ENCODE results near the gene NOP53.
"Not testable (repeated sequence)": the region's sequence is repeated elsewhere in the genome, so short reads cannot be mapped to it uniquely, and the experiment has no call there.

Gene NOP53

GRCh38 chr19:47778049-47778953 is 33.0 kb downstream of the NOP53 start, which contains the start of gene SELENOW:
Gene SELENOW, plus strand, starts transcription at chr19:47778703. Its CDS starts 83 bp downstream, at chr19:47778786.
- peak; percentile 76 for DNase-seq

GRCh38 chr19:47778954-47779351 is 33.6 kb downstream of the NOP53 start:
- DNase-seq = no peak

DNA sequence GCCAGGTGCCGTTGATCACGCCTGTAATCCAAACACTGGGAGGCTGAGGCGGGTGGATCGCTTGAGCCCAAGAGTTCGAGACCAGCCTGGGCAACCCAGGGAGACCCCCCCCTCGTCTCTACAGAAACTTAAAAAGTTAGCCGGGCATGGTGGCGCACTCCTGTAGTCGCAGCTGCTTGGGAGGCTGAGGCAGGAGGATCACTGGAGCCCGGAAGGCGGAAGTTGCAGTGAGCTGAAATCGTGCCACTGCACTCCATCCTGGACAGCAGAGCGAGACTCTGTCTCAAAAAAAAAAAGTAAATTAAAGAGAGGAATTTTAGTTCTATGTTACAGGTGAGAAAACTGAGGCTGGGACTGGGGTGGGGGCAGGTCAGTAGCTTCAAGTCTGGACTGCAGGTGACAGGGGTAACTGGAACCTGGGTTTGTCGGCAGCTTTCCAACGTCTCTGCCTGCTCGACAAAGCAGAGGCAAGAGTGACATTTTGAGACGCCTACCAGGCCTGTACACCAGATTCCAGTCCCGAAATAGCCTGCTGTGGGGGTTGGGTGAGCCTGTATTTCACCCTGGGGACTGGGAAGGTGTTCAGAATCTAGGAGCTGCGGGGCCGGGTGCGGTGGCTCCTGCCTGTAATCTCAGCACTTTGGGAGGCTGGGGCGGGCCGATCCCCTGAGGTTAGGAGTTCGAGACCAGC is 34.3 kb downstream of the NOP53 start:
- no peak for DNase-seq

- DNase-seq = no peak
Observed at GRCh38 chr19:47780215-47780551, 34.8 kb downstream of the NOP53 start.

- no peak for DNase-seq
Observed at GRCh38 chr19:47781590-47782262, 36.4 kb downstream of the NOP53 start.

DNA sequence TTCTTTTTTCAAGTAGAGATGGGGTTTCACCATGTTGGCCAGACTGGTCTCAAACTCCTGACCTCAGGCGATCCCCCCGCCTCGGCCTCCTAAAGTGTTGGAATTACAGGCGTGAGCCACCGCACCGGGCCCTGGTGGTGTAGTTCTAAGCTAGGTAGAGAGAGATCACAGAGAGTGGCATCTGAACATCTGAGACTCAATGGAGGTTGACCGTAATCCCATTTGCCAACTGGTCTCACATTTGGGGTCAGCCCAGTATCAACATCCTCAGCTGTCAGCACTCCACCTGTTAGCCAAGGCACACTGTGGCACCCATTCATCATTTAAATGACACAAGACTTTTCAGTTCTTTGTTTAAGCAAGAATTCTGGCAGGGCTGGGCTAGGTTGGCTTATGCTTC is 41.2 kb downstream of the NOP53 start:
- DNase-seq = no peak

DNA sequence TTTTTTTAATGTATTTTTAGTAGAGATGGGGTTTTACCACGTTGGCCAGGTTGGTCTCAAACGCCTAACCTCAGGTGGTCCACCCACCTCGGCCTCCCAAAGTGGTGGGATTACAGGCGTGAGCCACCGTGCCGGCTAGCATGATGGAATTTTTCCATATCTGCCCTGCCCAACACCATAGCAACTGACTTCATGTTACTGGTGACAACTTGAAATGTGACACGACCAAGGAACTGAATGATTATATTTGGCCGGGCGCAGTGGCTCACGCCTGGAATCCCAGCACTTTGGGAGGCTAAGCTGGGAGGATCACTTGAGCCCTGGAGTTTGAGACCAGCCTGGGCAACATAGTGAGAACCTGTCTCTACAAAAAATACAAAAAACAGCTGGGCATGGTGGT is 42.0 kb downstream of the NOP53 start:
- not testable (repeated sequence) for DNase-seq

GRCh38 chr19:47789811-47790210 is 44.5 kb downstream of the NOP53 start:
- DNase-seq = not testable (repeated sequence)

- DNase-seq = peak; percentile 52
Observed at GRCh38 chr19:47790398-47790814, 45.1 kb downstream of the NOP53 start.

DNA sequence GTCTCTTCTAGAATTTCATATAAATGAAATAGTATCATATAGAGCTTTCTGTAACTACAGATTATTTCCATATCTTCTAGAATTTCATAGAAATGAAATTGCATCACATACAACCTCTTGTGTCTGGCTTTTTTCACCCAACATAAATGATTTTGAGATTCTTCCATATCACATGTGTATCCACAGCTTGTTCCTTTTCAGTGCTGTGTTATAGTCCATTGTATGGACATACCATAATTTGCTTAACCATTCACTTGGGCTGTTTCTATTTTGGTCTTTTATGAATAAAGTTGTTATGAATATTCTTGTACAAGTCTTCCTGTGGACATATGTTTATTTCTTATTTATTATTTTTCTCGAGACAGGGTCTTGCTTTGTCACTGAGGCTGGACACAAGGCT is 47.3 kb downstream of the NOP53 start:
- no peak for DNase-seq

- no peak for DNase-seq
Observed at GRCh38 chr19:47794526-47794925, 49.2 kb downstream of the NOP53 start.

GRCh38 chr19:47796785-47797184 is 51.4 kb downstream of the NOP53 start:
- DNase-seq = no peak

DNA sequence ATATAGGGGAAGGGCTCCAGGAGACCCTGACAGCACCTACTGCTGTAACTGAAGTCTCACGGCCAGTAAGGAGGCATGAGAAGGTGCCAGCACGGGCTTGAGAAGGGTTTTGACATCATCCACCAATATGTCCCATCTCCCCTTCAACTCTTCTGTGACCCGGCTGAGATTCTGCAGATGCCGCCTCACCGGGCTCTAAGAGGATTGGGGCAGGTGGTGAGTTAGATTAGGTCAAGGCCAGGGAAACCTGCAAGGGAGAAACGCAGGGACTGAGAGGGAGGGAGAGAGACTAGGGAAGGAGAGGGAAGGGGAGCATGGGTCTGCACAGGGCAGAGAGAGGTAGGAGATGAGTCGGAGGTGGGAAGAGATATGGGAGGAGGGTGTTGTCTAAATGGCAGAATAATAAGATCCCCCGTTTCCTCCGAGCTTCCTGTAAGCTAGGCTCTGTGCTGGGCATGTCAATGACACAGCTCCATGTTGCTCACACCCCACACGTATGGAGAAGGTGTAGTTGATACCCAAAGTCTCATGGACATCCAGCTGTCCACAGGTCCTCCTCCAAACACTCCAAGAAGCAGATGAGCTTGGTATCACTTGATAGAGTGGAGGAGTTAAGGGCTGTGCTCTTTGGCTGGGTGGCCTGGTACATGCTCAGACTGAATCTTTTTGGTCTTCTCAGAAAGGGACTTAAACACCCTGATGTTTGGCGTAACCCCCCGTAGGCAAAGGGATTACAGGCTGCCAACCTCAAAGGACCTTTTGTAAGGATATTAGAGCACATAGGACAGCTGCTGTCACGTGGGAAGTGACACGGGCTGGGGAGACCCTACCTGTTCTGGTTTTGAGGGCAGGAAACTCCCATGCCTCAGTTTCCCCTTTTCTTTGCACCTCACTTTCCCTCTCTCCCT is 52.9 kb downstream of the NOP53 start:
- DNase-seq = no peak

GRCh38 chr19:47798904-47799266 is 53.5 kb downstream of the NOP53 start:
- DNase-seq = no peak

- DNase-seq = no peak
Observed at GRCh38 chr19:47801270-47801669, 55.9 kb downstream of the NOP53 start.

DNA sequence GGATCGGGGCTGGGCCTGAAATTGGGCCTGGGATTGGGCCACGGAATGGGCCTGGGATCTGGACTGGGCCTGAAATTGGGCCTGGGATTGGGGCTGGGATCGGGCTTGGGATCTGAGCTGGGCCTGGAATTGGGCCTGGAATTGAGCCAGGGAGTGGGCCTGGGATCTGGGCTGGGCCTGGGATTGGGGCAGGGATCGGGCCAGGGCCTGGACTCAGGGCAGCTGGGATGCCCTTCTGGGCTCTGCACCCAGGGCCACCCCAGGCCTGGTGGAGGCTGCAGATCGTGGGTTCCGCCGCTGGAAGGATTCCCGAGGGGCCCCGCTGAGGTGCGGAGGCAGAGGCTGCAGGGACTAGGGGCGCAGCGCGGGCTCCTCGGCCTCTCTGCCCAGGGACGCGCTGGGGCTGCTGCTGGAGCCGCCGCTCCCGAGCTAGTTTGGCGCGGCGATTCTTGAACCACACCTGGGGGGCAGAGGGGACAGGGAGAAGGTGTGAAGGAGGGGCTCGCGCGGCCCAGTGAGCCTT is 57.2 kb downstream of the NOP53 start:
- DNase-seq = no peak

- not testable (repeated sequence) for DNase-seq
Observed at GRCh38 chr19:47803148-47803547, 57.8 kb downstream of the NOP53 start.

DNA sequence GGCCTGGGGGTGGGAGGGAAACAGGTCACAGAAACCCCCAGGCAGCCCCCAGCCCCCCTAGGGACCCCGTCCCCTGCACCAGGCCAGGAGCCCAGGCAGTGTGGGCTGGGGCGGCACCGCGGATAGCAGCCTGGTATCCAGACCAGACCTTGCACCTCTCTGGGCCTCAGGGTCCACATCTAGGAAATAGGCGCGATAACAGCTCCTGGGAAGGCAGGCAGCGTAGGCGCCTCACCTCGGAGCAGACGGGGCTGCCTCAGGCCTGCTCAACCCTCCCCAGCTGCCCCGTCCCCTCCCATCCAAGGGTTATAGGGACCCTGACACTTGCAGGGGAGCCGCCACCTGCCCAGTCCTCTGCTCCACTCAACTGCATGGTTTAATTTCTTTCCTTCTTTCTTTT is 58.3 kb downstream of the NOP53 start:
- DNase-seq = not testable (repeated sequence)

DNA sequence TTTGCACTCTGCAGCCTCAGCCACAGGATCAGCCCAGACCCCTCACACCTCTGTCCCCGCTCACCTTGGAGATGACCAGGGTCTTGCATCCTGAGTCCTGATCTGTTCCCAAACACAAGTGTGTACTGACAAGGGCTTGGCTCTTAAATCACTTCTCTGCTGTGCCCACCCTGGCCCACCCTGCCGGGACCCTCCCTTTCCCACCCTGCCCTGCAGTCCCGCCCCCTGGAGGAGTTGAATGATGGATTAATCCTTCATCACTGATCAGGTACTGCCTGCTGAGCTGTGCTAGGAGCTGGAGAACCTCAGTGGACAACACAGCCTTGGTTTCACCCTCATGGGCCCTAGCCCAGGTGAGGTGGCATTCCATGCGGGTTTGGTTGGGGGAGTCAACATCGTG is 59.1 kb downstream of the NOP53 start, which contains the start of gene TPRX1:
TSS of gene TPRX1 (minus strand) at position 101 of the 400 bp plus-strand sequence. CDS start at position 89, 12 bp downstream.
- DNase-seq = not testable (repeated sequence)

- no peak for DNase-seq
Observed at GRCh38 chr19:47805313-47805712, 60.0 kb downstream of the NOP53 start.

GRCh38 chr19:47806435-47806834 is 61.1 kb downstream of the NOP53 start:
- DNase-seq = no peak
